BLaER1 treated with 17β-estradiol and CSF1 and Interleukin-3, amounts not matched to agents 10 nM and 100 nM (cell line): ENCODE data around the gene PSMB7.
A peak's percentile ranks its signal among the peaks of the same experiment; 100 is the strongest.

ENCODE experiments used
- H3K27ac ChIP-seq, 11 experiments: shearing (Covaris generic); formaldehyde crosslinking; 2 replicates each; pipeline ENCODE4 v1.8.1; 2022
- H3K27me3 ChIP-seq, 11 experiments: shearing (Covaris generic); formaldehyde crosslinking; 2 replicates each; pipeline ENCODE4 v1.8.1; 2022
- H3K36me3 ChIP-seq, 11 experiments: shearing (Covaris generic); formaldehyde crosslinking; 2 replicates each; pipeline ENCODE4 v1.8.1; 2022
- H3K4me1 ChIP-seq, 10 experiments: shearing (Covaris generic); formaldehyde crosslinking; 2 replicates each; pipeline ENCODE4 v1.8.1; 2022
- H3K4me2 ChIP-seq, 11 experiments: shearing (Covaris generic); formaldehyde crosslinking; 2 replicates each; pipeline ENCODE4 v1.8.1; 2022
- H3K4me3 ChIP-seq, 10 experiments: shearing (Covaris generic); formaldehyde crosslinking; 2 replicates each; pipeline ENCODE4 v1.8.1; 2022
- H3K9ac ChIP-seq, 11 experiments: shearing (Covaris generic); formaldehyde crosslinking; 2 replicates each; pipeline ENCODE4 v1.8.1; 2022
- H3K9me3 ChIP-seq, 11 experiments: shearing (Covaris generic); formaldehyde crosslinking; replicated peaks in 1 of 11; 2 replicates each; pipeline ENCODE4 v1.8.1; 2022
- H4K20me1 ChIP-seq, 11 experiments: shearing (Covaris generic); formaldehyde crosslinking; 2 replicates each; pipeline ENCODE4 v1.8.1; 2022
- Cebpa-rat ChIP-seq, 11 experiments: shearing (Covaris generic); IDR thresholded peaks; 2 replicates each; pipeline ENCODE4 v1.8.1; 2022

Gene PSMB7

GRCh38 chr9:124420991-124421543, 5.8 kb upstream of the PSMB7 start:
- Histone ChIP-seq H3K9me3 (peaks cover 0 to under 1% (median 0%) of the 10 kb centered on the region in 11 experiments; a peak in 4 of 22 replicates), H3K27me3 (no peaks in the 10 kb centered on the region), H3K4me1 (peaks cover 0 to 30% (median 18%) of the 10 kb centered on the region in 10 experiments; a peak in 16 of 20 replicates), H4K20me1 (0 out of 22 replicates have a peak, but pooled peaks cover 0 to 6% (median 0%) of the 10 kb centered on the region in 11 experiments), H3K4me3 (no peak overlapping the region), H3K9ac (no peak overlapping the region; a peak in 1 of 22 replicates), H3K4me2 (peak overlapping the region in 7 of 11 experiments; percentile 8 to 57 (median 41); a peak in 11 of 22 replicates), H3K27ac (no peak overlapping the region), H3K36me3 (no peaks in the 10 kb centered on the region)
- TF ChIP-seq Cebpa-rat (IDR thresholded peaks at IDR 0.05) = no peak

GRCh38 chr9:124419832-124420489, 4.7 kb upstream of the PSMB7 start:
- no peak for TF ChIP-seq Cebpa-rat (IDR thresholded peaks at IDR 0.05)
- Histone ChIP-seq H3K27ac (0 out of 22 replicates have a peak overlapping the region, but pooled peaks of 1 of the 11 experiments have one; percentile 6), H3K4me1 (peaks cover 0 to 30% (median 18%) of the 10 kb centered on the region in 10 experiments; a peak in 16 of 20 replicates), H3K9me3 (peaks cover 0 to 7% (median 6%) of the 10 kb centered on the region in 11 experiments; a peak in 15 of 22 replicates), H3K4me2 (peak overlapping the region in 9 of 11 experiments; percentile 5 to 57 (median 12); a peak in 12 of 22 replicates), H3K36me3 (no peaks in the 10 kb centered on the region), H3K4me3 (no peak overlapping the region), H3K27me3 (no peaks in the 10 kb centered on the region), H4K20me1 (0 out of 22 replicates have a peak, but pooled peaks cover 0 to 6% (median 0%) of the 10 kb centered on the region in 11 experiments), H3K9ac (peak overlapping the region in 2 of 11 experiments; percentile 15 to 24; a peak in 1 of 22 replicates)

DNA sequence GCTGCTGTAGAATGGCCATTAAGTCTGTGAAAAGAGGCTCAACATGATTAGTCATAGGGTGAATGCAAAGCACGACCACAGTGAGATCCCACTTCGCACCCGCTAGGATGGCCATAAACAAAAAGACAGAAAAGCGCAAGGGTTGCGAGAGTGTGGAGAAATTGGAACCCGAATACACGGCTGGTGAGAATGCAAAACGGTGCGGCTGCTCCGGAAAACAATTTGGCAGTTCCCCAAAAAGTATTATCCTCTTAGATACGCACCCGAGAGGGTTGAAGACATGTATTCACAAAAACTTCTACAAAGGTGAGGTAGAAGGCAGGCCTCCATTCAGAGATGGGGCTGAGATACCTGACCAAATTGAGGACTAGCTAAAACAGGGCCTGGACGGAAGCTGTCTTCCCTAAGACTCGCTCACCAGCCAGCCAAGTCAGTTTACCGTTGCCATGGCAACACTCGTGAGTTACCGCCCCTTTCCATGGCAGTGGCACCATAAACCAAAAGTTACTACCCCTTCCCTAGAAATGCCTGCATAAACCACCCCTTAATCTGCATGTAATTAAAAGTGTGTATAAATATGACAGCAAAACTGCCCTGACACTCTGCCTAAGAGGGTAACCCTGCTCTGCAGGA, 726 bp upstream of the PSMB7 start:
- H3K36me3 ChIP-seq = peaks cover 32 to 36% (median 34%) of the 10 kb centered on the region in 11 experiments
- H3K4me1 ChIP-seq = peaks cover 36 to 55% (median 39%) of the 10 kb centered on the region in 10 experiments
- peak overlapping the region in 7 of 11 experiments; percentile 6 to 92 (median 86); a peak in 12 of 22 replicates for H3K27ac ChIP-seq
- H4K20me1 ChIP-seq = peaks cover 0 to 30% (median 9%) of the 10 kb centered on the region in 11 experiments; a peak in 11 of 22 replicates
- H3K9ac ChIP-seq = no peak overlapping the region
- TF ChIP-seq Cebpa-rat (IDR thresholded peaks at IDR 0.05) = no peak
- H3K4me2 ChIP-seq = peak overlapping the region in 2 of 11 experiments; percentile 5 to 23; a peak in 2 of 22 replicates
- peaks cover 0 to 7% (median 6%) of the 10 kb centered on the region in 11 experiments; a peak in 15 of 22 replicates for H3K9me3 ChIP-seq
- H3K4me3 ChIP-seq = peak overlapping the region in 9 of 10 experiments; percentile 77 to 98 (median 89); a peak in 11 of 20 replicates
- H3K27me3 ChIP-seq = no peaks in the 10 kb centered on the region

DNA sequence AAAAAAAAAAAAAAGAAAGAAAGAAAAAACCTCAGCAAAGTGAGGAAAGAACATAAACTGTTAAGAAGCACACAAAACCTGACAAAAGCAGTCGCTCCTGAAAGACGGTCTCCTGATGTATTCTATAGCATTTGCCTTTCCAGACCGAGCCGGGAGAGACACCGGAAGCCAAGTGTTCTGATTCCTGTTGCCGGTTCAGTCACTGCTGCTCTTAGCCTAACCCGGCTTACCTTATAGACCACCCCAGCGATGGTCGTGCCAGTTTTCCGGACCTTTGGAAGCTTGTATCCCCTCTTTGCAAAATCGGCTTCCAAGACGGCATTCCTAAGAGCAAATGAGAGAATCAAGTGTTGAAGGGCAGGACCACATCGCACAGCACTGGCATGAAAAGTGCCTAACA, 630 bp downstream of the PSMB7 start:
- Histone ChIP-seq H3K4me2 (peak overlapping the region; percentile 87 to 99 (median 93)), H4K20me1 (peaks cover 5 to 44% (median 18%) of the 10 kb centered on the region in 11 experiments; a peak in 18 of 22 replicates), H3K9ac (peak overlapping the region; percentile 79 to 93 (median 89)), H3K36me3 (peaks cover 43 to 50% (median 48%) of the 10 kb centered on the region in 11 experiments), H3K9me3 (peaks cover 0 to 7% (median 6%) of the 10 kb centered on the region in 11 experiments; a peak in 15 of 22 replicates), H3K4me3 (peak overlapping the region; percentile 77 to 98 (median 88)), H3K27me3 (no peaks in the 10 kb centered on the region), H3K4me1 (peaks cover 22 to 46% (median 30%) of the 10 kb centered on the region in 10 experiments), H3K27ac (peak overlapping the region; percentile 77 to 92 (median 88))
- TF ChIP-seq Cebpa-rat (IDR thresholded peaks at IDR 0.05) = no peak

GRCh38 chr9:124412228-124412575, 3.0 kb downstream of the PSMB7 start:
- peak overlapping the region in 5 of 11 experiments; percentile 29 to 90 (median 70); a peak in 9 of 22 replicates for H3K4me2 ChIP-seq
- peak overlapping the region in 5 of 11 experiments; percentile 27 to 75 (median 49); a peak in 6 of 22 replicates for H3K27ac ChIP-seq
- H3K36me3 ChIP-seq = peaks cover 67 to 74% (median 72%) of the 10 kb centered on the region in 11 experiments
- peaks cover 12 to 68% (median 38%) of the 10 kb centered on the region in 11 experiments; a peak in 20 of 22 replicates for H4K20me1 ChIP-seq
- peak overlapping the region in 2 of 10 experiments; percentile 12 to 45; a peak in 2 of 20 replicates for H3K4me3 ChIP-seq
- peak overlapping the region in 6 of 11 experiments; percentile 13 to 66 (median 25); a peak in 6 of 22 replicates for H3K9ac ChIP-seq
- peaks cover 14 to 55% (median 30%) of the 10 kb centered on the region in 10 experiments for H3K4me1 ChIP-seq
- no peaks in the 10 kb centered on the region for H3K27me3 ChIP-seq
- TF ChIP-seq Cebpa-rat (IDR thresholded peaks at IDR 0.05) = no peak
- H3K9me3 ChIP-seq = peaks cover 0 to 7% (median 6%) of the 10 kb centered on the region in 11 experiments; a peak in 15 of 22 replicates

GRCh38 chr9:124411514-124412227, 3.6 kb downstream of the PSMB7 start:
- H3K36me3 ChIP-seq = peaks cover 72 to 79% (median 77%) of the 10 kb centered on the region in 11 experiments
- peaks cover 15 to 73% (median 43%) of the 10 kb centered on the region in 11 experiments; a peak in 20 of 22 replicates for H4K20me1 ChIP-seq
- H3K27me3 ChIP-seq = no peaks in the 10 kb centered on the region
- peaks cover 0 to 7% (median 6%) of the 10 kb centered on the region in 11 experiments; a peak in 15 of 22 replicates for H3K9me3 ChIP-seq
- peak overlapping the region in 5 of 11 experiments; percentile 29 to 90 (median 70); a peak in 10 of 22 replicates for H3K4me2 ChIP-seq
- no peak; a peak in 1 of 22 replicates for TF ChIP-seq Cebpa-rat (IDR thresholded peaks at IDR 0.05)
- H3K9ac ChIP-seq = peak overlapping the region in 6 of 11 experiments; percentile 13 to 66 (median 25); a peak in 7 of 22 replicates
- H3K4me1 ChIP-seq = peaks cover 14 to 55% (median 30%) of the 10 kb centered on the region in 10 experiments
- H3K27ac ChIP-seq = peak overlapping the region in 6 of 11 experiments; percentile 1 to 75 (median 39); a peak in 11 of 22 replicates
- H3K4me3 ChIP-seq = peak overlapping the region in 2 of 10 experiments; percentile 12 to 45; a peak in 4 of 20 replicates

DNA sequence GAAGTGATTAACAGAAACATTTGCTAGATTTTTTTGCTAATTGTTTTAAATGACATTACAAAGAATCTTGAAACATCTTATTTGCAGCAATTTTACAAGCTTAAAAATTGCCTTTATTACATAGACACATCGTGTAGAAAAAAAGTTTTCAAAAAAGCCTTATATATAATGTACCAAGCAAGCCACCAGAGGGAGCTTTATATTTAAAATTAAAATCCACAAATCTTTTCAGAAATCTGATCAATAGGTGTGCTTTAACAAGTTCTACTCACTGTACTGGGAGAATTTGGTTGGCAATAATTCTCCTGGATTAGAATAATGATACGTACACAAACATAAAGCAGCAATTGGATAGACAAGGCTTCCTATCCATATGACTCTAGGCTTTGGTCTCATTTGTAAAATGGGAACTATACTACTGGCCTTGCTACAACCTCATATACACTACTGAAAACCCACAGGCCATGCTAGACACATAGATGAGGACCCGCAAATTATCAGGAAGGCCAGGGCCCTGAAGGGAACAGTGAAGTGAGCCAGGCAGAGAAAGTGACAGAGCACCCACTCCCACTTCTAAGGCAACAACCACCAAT, 4.8 kb downstream of the PSMB7 start:
- Histone ChIP-seq H3K36me3 (peaks cover 85 to 92% (median 90%) of the 10 kb centered on the region in 11 experiments), H3K9me3 (no peaks in the 10 kb centered on the region; a peak in 2 of 22 replicates), H3K27me3 (no peaks in the 10 kb centered on the region), H3K4me2 (peak overlapping the region in 3 of 11 experiments; percentile 70 to 90 (median 83); a peak in 5 of 22 replicates), H3K4me1 (peaks cover 14 to 55% (median 30%) of the 10 kb centered on the region in 10 experiments), H3K9ac (0 out of 22 replicates have a peak overlapping the region, but pooled peaks of 1 of the 11 experiments have one; percentile 51), H4K20me1 (peaks cover 26 to 86% (median 56%) of the 10 kb centered on the region in 11 experiments; a peak in 20 of 22 replicates), H3K4me3 (no peak overlapping the region), H3K27ac (peak overlapping the region in 2 of 11 experiments; percentile 49 to 75; a peak in 2 of 22 replicates)
- no peak for TF ChIP-seq Cebpa-rat (IDR thresholded peaks at IDR 0.05)
